OCI-LY3 (cell line): ENCODE measurements around the gene MYBPHL.
"Not testable (repeated sequence)": the region's sequence is repeated elsewhere in the genome, so short reads cannot be mapped to it uniquely, and the experiment has no call there.

Source experiments
- H2AFZ ChIP-seq: fragments of 200-600, 300-600 bp; shearing (Covaris generic); 2 replicates; pipeline ENCODE4 v1.6.0; 2014; ENCODE audit warnings: antibody characterized with exemption, low read depth, low read length
- H3K27ac ChIP-seq: fragments of 200-600, 300-600 bp; sonication (generic); 2 replicates; pipeline ENCODE4 v1.5.1; 2014; ENCODE audit warnings: mild to moderate bottlenecking, low read length, moderate library complexity, mixed read lengths
- H3K27me3 ChIP-seq: fragments of 200-600, 300-600 bp; sonication (generic); 2 replicates; pipeline ENCODE4 v1.6.1; 2014; ENCODE audit warnings: low read depth, low read length, mixed read lengths
- H3K36me3 ChIP-seq: fragments of 200-600, 300-600 bp; sonication (generic); replicated peaks from 2 replicates; pipeline ENCODE3; 2014; ENCODE audit warnings: low read depth, low read length, mixed read lengths
- H3K4me1 ChIP-seq: fragments of 300-600, 200-600 bp; sonication (generic); 2 replicates; pipeline ENCODE4 v1.6.1; 2014; ENCODE audit warnings: low read length, mixed read lengths
- H3K4me2 ChIP-seq: fragments of 200-600, 300-600 bp; sonication (generic); 2 replicates; pipeline ENCODE4 v1.6.1; 2014; ENCODE audit warnings: low read length, mixed read lengths
- H3K4me3 ChIP-seq: fragments of 300-600, 200-600 bp; sonication (generic); 2 replicates; pipeline ENCODE4 v1.5.1; 2014; ENCODE audit warnings: antibody characterized with exemption, mild to moderate bottlenecking, low read length, moderate library complexity
- H3K79me2 ChIP-seq: fragments of 300-600, 200-600 bp; shearing (Covaris generic); 2 replicates; pipeline ENCODE4 v1.6.1; 2014; ENCODE audit warnings: mild to moderate bottlenecking, low read length, mixed read lengths
- H3K9ac ChIP-seq: fragments of 300-600, 200-600 bp; shearing (Covaris generic); 2 replicates; pipeline ENCODE4 v1.6.0; 2014; ENCODE audit warnings: mild to moderate bottlenecking, low read length, moderate library complexity
- H3K9me3 ChIP-seq: fragments of 200-600, 300-600 bp; shearing (Covaris generic); 2 replicates; pipeline ENCODE4 v1.6.1; 2014; ENCODE audit warnings: low read length, mixed read lengths; ENCODE audit not compliant: insufficient read depth
- H4K20me1 ChIP-seq: fragments of 200-600, 300-600 bp; sonication (generic); 2 replicates; pipeline ENCODE4 v1.6.1; 2016; ENCODE audit warnings: low read length, mixed read lengths; ENCODE audit not compliant: insufficient read depth
- CTCF ChIP-seq: fragments of 200-600, 300-600 bp; sonication (generic); IDR thresholded peaks from 2 replicates; pipeline ENCODE4 v1.5.1; 2014; ENCODE audit warnings: antibody characterized with exemption, low read length, low read depth
- EZH2phosphoT487 ChIP-seq: fragments of 200-600 bp; shearing (Covaris generic); IDR thresholded peaks from 2 replicates; pipeline ENCODE4 v1.6.1; 2018; ENCODE audit warnings: antibody characterized with exemption, mixed run types, low read depth

MYBPHL gene

GRCh38 chr1:109292364-109292763 lies 14.4 kb downstream of the MYBPHL start:
- H3K4me3 ChIP-seq = no peak overlapping the region
- no peak overlapping the region for H3K9ac ChIP-seq
- H3K27me3 ChIP-seq = peaks cover 14% of the 10 kb centered on the region
- no peaks in the 10 kb centered on the region for H4K20me1 ChIP-seq
- H3K27ac ChIP-seq = no peak overlapping the region
- no peak for TF ChIP-seq EZH2phosphoT487
- no peak for TF ChIP-seq CTCF
- no peaks in the 10 kb centered on the region for H3K9me3 ChIP-seq
- peaks cover 7% of the 10 kb centered on the region for H3K4me1 ChIP-seq
- H3K4me2 ChIP-seq = no peak overlapping the region
- no peak overlapping the region for H2AFZ ChIP-seq
- no peaks in the 10 kb centered on the region for H3K79me2 ChIP-seq
- H3K36me3 ChIP-seq = no peaks in the 10 kb centered on the region

- no peak for TF ChIP-seq CTCF
- no peak for TF ChIP-seq EZH2phosphoT487
- H3K9ac ChIP-seq = no peak overlapping the region
- H4K20me1 ChIP-seq = no peaks in the 10 kb centered on the region
- no peaks in the 10 kb centered on the region for H3K36me3 ChIP-seq
- no peaks in the 10 kb centered on the region for H3K9me3 ChIP-seq
- H3K79me2 ChIP-seq = no peaks in the 10 kb centered on the region
- no peak overlapping the region for H3K4me2 ChIP-seq
- H3K4me1 ChIP-seq = peaks cover 7% of the 10 kb centered on the region
- no peak overlapping the region for H2AFZ ChIP-seq
- H3K27me3 ChIP-seq = peaks cover 14% of the 10 kb centered on the region
- H3K4me3 ChIP-seq = no peak overlapping the region
- no peak overlapping the region for H3K27ac ChIP-seq
Observed at GRCh38 chr1:109290998-109291397, 15.8 kb downstream of the MYBPHL start.

GRCh38 chr1:109290137-109290536 lies 16.7 kb downstream of the MYBPHL start:
- Histone ChIP-seq H3K27ac (no peak overlapping the region), H3K9me3 (no peaks in the 10 kb centered on the region), H3K4me3 (no peak overlapping the region), H2AFZ (no peak overlapping the region), H3K79me2 (no peaks in the 10 kb centered on the region), H3K36me3 (no peaks in the 10 kb centered on the region), H3K9ac (no peak overlapping the region), H4K20me1 (no peaks in the 10 kb centered on the region), H3K4me2 (no peak overlapping the region), H3K27me3 (peaks cover 8% of the 10 kb centered on the region), H3K4me1 (peaks cover 7% of the 10 kb centered on the region)
- no peak for TF ChIP-seq EZH2phosphoT487
- TF ChIP-seq CTCF = no peak

GRCh38 chr1:109286762-109287161 lies 20.0 kb downstream of the MYBPHL start:
- H3K4me2 ChIP-seq, H3K27me3 ChIP-seq, H3K9ac ChIP-seq, H3K79me2 ChIP-seq, H3K4me3 ChIP-seq, H3K9me3 ChIP-seq, H3K27ac ChIP-seq, H4K20me1 ChIP-seq, H3K36me3 ChIP-seq, H2AFZ ChIP-seq: not testable (repeated sequence)
- peaks cover 11% of the 10 kb centered on the region for H3K4me1 ChIP-seq
